ENCODE results near the gene PEX3. TPM values are rescaled to one million over a fixed set of nuclear protein-coding genes. Genes with fewer than 3 reads are reported as not detected.

The PEX3 gene
- total RNA-seq = 10 to 100 TPM; 10.0 to 13.6 (median 12.7) TPM
- long read RNA-seq, donor 1, transcript PEX3-201 (12 exons, 1,969 nt) = major isoform, 12 of 14 reads
- long read RNA-seq, donor 1, partial matches to known transcripts = 1 of 14 reads
- long read RNA-seq, donor 1, other reads (novel, unspliced or antisense) = 1 of 14 reads
- long read RNA-seq, donor 2, transcript PEX3-201 (12 exons, 1,969 nt) = major isoform, 10 of 13 reads
- long read RNA-seq, donor 2, partial matches to known transcripts = 2 of 13 reads
- long read RNA-seq, donor 2, other reads (novel, unspliced or antisense) = 1 of 13 reads

GRCh38 chr6:143450453-143451371 is at the start of gene PEX3, which contains the start of gene ADAT2:
TSS of gene PEX3 (plus strand) at chr6:143450805. CDS start at chr6:143451043, 238 bp downstream.
TSS of gene ADAT2 (minus strand) at chr6:143450695. CDS start at chr6:143450658, 37 bp downstream.
- Histone ChIP-seq H3K9me3 (no peaks in the 10 kb centered on the region), H3K36me3 (ENCODE audit: low read depth) (no peaks in the 10 kb centered on the region), H3K4me3 (peak within 1 kb of the TSS; percentile 40), H3K4me1 (ENCODE audit: low read depth) (peaks cover 13% of the 10 kb centered on the region)
- ATAC-seq = peak; percentile 98
- no peak for TF ChIP-seq CTCF (IDR thresholded peaks at IDR 0.05)
- peak; percentile 93 to 97 (median 94) for DNase-seq
- intact Hi-C loops (cut with DNase I, micrococcal nuclease) = no loop called here

GRCh38 chr6:143401068-143401446 is 49.5 kb upstream of the PEX3 start:
- TF ChIP-seq CTCF (IDR thresholded peaks at IDR 0.05) = no peak
- Histone ChIP-seq H3K36me3 (ENCODE audit: low read depth) (no peaks in the 10 kb centered on the region), H3K4me1 (ENCODE audit: low read depth) (peaks cover 7% of the 10 kb centered on the region), H3K9me3 (no peaks in the 10 kb centered on the region), H3K4me3 (no peak overlapping the region)
- no peak for ATAC-seq
- intact Hi-C loops (cut with DNase I, micrococcal nuclease) = no loop called here
- no peak for DNase-seq

- Histone ChIP-seq H3K4me1 (ENCODE audit: low read depth) (peaks cover 7% of the 10 kb centered on the region), H3K9me3 (no peaks in the 10 kb centered on the region), H3K4me3 (no peak overlapping the region), H3K36me3 (ENCODE audit: low read depth) (no peaks in the 10 kb centered on the region)
- ATAC-seq (no peak), DNase-seq (no peak)
- intact Hi-C loops (cut with DNase I, micrococcal nuclease) = no loop called here
- TF ChIP-seq CTCF (IDR thresholded peaks at IDR 0.05) = no peak
These were observed 48.8 kb upstream of the PEX3 start for GRCh38 chr6:143401636-143402370.

GRCh38 chr6:143402721-143403336 is 47.8 kb upstream of the PEX3 start:
- TF ChIP-seq CTCF (IDR thresholded peaks at IDR 0.05) = no peak

More at GRCh38 chr6:143402721-143403336, 47.8 kb upstream of the PEX3 start:
- Histone ChIP-seq H3K9me3 (no peaks in the 10 kb centered on the region), H3K36me3 (ENCODE audit: low read depth) (no peaks in the 10 kb centered on the region), H3K4me3 (no peak overlapping the region), H3K4me1 (ENCODE audit: low read depth) (peaks cover 7% of the 10 kb centered on the region)
- no peak for ATAC-seq
- intact Hi-C loops (cut with DNase I, micrococcal nuclease) = no loop called here
- DNase-seq = no peak

Measured in mucosa of descending colon (tissue), 3 donors.